ENCODE data around the gene ADD2.

ADD2 gene

GRCh38 chr2:70729647-70730046 lies 38.4 kb downstream of the ADD2 start:
- POLR2A ChIA-PET = no interaction called here
- DNase-seq (ENCODE audit: extremely low spot score) = no peak
- CTCF ChIA-PET = no interaction called here
- TF ChIP-seq, protein P1, sequence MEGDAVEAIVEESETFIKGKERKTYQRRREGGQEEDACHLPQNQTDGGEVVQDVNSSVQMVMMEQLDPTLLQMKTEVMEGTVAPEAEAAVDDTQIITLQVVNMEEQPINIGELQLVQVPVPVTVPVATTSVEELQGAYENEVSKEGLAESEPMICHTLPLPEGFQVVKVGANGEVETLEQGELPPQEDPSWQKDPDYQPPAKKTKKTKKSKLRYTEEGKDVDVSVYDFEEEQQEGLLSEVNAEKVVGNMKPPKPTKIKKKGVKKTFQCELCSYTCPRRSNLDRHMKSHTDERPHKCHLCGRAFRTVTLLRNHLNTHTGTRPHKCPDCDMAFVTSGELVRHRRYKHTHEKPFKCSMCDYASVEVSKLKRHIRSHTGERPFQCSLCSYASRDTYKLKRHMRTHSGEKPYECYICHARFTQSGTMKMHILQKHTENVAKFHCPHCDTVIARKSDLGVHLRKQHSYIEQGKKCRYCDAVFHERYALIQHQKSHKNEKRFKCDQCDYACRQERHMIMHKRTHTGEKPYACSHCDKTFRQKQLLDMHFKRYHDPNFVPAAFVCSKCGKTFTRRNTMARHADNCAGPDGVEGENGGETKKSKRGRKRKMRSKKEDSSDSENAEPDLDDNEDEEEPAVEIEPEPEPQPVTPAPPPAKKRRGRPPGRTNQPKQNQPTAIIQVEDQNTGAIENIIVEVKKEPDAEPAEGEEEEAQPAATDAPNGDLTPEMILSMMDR (IDR thresholded peaks at IDR 0.05; ENCODE audit: control extremely low read depth, extremely low read depth, low read depth, missing control alignments) = no peak

GRCh38 chr2:70728128-70728527 lies 39.9 kb downstream of the ADD2 start:
- ChIA-PET CTCF (no interaction called here), POLR2A (no interaction called here)
- no peak for DNase-seq (ENCODE audit: extremely low spot score)
- TF ChIP-seq, protein P1 (IDR thresholded peaks at IDR 0.05; ENCODE audit: control extremely low read depth, extremely low read depth, low read depth, missing control alignments) = no peak

GRCh38 chr2:70726947-70727725 lies 40.9 kb downstream of the ADD2 start:
- TF ChIP-seq, protein P1 (IDR thresholded peaks at IDR 0.05; ENCODE audit: control extremely low read depth, extremely low read depth, low read depth, missing control alignments) = no peak
- POLR2A ChIA-PET = no interaction called here
- CTCF ChIA-PET = no interaction called here
- DNase-seq (ENCODE audit: extremely low spot score) = no peak

DNA sequence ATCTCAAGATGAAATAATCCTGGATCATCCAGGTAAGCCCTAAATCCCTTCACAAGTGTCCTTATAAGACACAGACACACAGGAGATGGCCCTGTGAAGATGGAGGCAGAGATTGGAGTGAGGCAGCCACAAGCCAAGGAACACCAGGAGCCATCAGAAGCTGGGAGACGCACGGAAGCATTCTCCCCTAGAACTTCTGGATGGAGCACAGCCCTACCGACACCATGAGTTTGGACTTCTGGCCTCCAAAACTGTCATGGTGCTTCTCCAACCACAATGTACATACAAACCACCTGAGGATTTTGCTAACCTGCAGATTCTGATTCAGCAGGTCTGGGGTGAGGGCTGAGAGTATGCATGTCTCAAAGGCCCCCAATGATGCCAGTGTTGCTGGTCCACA lies 42.5 kb downstream of the ADD2 start:
- TF ChIP-seq, protein P1 (IDR thresholded peaks at IDR 0.05; ENCODE audit: control extremely low read depth, extremely low read depth, low read depth, missing control alignments) = no peak
- CTCF ChIA-PET = no interaction called here
- no peak for DNase-seq (ENCODE audit: extremely low spot score)
- POLR2A ChIA-PET = interaction anchor here (0.7 kb wide), 1 partner anchor 407 kb away, joined by 5 read pairs; no protein-coding TSS in a partner anchor

DNA sequence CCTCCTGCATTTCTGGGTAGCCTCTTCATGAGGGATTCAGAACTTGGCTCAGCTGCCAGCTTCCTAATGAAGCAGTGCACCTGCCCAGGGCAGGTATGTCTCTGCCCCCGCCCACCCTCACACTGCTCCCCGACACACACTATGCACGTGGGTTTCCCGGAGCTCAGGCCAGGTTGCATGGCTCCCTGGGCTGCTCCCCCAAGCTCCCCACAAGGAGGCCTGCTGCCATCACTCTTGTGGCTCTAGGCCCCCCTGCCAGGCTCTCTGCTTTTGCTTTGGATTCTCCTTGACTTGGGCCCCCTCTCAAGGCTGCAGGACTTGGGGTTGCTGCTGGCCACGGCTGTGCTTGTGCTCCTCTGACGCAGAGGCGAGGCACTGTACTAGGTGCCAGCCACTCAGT lies 43.6 kb downstream of the ADD2 start:
- no peak for DNase-seq (ENCODE audit: extremely low spot score)
- CTCF ChIA-PET = interaction anchor here (1.0 kb wide), 1 partner anchor 15 kb away, joined by 3 read pairs; no protein-coding TSS in a partner anchor
- POLR2A ChIA-PET = no interaction called here
- TF ChIP-seq, protein P1 (IDR thresholded peaks at IDR 0.05; ENCODE audit: control extremely low read depth, extremely low read depth, low read depth, missing control alignments) = no peak

- no peak for DNase-seq (ENCODE audit: extremely low spot score)
- ChIA-PET POLR2A (no interaction called here), CTCF (interaction anchor here (1.0 kb wide), 1 partner anchor 14 kb away, joined by 3 read pairs; no protein-coding TSS in a partner anchor)
- TF ChIP-seq, protein P1 (IDR thresholded peaks at IDR 0.05; ENCODE audit: control extremely low read depth, extremely low read depth, low read depth, missing control alignments) = no peak
These were observed 44.6 kb downstream of the ADD2 start for GRCh38 chr2:70723286-70723885.

All from GM10248 (cell line).